ENCODE measurements around the gene CAMTA1.

The CAMTA1 gene

DNA sequence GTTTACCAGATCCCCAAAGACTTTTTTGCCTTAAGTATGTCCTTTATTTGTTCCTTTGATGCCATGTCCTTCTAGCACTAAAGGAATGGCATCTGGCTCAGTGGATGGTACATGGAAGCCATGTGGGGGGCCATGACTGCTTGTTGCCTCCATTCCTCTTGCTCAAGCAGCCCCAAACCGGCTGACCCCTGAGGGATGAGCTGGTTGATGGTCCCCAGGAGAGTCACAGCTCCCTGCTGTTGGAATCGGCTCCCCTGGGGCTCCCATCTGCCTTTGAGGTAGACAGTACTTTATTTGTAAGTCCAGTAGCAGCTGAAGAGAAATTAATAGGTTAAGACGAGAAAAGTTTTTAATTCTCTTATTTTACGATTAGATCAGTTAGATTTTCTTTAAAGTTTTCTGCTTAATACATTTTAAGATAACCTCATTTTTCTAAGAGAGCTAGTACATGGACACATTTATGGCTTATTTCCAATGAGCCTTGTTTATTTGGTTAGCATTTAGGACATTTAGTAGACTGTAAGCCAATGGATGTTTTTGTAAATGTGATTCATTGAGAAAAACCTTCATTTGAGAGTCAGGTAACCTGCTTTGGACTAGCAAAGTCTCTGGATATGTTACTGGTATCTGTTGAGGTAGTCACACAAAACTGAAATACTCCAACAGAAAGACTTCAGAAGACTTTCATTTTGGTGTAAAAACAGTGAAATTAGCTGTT is 88.2 kb downstream of the CAMTA1 start:
- DNase-seq (ENCODE audit: low spot score) = no peak

DNA sequence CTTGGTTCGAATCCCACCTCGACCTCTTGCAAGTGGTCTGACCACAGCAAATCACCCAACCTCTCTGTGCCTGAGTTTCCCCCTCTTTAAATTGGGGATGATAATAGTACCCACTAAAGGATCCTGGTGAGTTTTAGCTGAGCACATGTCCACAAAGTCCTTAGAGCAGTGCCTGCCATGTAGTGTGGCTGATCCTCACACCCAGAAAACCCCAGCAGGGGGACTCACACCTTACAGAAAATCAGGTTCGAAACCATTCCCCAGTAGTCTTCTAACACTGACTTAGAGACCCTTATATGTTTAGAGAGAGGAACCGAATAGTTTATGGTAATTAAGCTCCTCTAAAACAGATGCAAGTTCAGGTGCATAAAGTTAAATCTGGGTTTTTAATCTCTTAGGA is 89.0 kb downstream of the CAMTA1 start:
- DNase-seq (ENCODE audit: low spot score) = no peak

DNA sequence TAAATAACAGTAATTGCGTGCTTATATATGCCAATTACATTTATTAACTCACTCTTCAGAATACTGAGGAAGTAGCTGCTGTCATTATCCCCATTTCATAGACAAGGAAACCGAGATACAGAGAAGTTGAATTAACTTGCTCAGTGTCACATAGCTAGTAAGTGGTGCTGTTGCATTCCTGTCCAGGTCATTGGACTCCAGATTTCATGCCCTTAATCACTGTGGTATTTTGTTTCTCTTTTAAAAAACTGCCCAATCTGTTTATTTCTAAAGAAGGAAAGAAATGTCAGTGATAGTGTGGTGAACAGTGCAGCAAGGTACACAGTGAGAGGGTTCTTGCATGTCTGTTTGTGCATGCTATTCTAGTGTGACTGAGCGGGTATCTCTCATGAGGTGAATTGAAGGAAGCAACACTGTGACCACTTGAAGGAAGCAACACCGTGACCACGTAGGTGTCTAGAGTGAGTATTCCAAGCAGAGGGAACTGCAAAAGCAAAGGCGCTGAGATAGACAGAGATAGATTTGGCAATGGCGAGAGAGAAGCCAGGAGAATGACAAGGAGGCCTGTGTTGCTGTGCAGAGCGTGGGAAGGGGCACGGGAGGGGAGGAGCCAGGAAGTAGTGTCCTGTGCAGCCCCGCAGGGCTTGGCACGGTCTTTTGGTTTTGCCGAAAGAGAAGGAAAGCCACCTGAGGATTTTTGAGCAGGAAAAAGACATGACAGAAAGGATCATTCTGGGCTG is 95.9 kb downstream of the CAMTA1 start:
- DNase-seq (ENCODE audit: low spot score) = no peak

DNA sequence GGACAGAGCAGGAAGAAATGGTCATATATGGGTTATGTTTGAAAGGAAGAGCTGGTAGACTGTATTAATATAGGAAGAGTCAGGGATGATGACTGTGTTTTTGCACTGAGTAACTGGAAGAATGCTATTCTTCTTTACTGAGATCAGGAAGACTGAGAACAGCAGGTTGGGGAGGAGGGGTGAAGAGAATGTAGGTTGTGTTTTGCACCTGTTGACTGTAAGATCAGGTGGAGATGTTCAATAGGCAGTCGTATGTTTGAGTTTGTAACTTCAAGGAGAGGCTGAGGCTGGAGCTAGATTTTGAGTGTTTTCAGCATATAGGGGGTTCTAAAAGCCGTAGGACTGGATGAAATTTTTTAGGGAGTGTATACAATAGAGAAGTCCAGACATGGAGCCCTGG is 97.2 kb downstream of the CAMTA1 start:
- DNase-seq (ENCODE audit: low spot score) = no peak

DNA sequence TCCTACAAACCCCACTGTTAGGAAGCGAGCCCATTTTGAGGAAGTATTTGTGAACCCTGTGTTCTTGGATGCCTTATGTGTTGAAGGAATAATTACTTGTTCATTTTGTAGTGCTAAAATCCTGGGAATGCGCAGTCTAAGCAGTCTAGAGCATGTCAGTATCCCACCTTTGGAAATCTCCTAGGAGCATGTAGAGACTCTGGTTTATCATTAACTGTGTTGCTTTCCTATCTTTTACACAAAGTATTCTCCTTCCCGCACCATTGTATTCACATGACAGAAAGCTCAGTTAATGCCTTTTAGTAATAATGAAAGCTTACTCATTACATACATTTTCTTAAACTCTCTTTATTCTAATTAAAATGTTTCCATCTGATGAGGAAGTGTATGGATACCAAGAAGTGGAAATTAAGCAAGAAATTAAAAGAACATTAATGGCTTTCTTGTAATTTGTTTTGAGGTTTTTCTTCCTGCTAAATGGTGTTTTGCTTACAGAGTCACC is 99.4 kb downstream of the CAMTA1 start:
- no peak for DNase-seq (ENCODE audit: low spot score)

DNA sequence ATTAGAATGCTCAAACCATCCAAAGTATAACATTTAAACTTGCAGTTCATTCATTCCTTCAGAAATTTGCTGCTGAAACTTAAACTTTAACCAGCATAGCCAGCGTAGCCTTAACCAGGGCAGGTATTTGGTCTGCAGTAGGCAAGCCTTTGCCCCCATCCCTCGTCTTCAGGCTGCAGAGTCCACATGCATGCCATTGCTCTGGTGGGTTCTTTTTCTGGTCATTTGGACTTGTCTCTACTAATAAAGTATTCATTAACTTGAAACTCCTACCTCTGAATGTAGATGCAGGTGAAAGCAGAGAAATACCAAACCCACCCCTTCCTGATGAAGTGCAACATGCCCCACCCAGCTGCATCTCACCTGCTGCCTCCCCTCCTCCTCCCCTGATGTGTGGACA is 100.2 kb downstream of the CAMTA1 start:
- DNase-seq (ENCODE audit: low spot score) = no peak

DNA sequence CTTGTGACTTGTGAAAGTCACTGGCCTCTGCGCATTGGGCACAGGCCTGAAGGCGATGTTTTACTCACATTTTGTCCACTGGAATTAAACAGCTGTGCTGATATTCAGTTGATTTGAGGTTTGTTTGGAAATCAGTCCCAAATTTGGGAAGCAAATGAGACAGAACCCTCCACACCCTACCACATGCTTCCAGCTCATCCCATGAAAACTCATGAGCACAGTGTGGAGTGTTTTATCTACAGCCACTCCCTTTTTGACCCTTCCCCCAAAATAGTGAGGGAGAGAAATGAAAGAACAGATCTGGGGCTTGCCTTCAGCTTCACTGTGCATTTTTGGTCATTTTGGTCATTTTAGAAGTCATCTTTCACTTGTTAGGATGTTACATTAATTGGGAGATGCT is 101.3 kb downstream of the CAMTA1 start:
- DNase-seq (ENCODE audit: low spot score) = no peak

DNA sequence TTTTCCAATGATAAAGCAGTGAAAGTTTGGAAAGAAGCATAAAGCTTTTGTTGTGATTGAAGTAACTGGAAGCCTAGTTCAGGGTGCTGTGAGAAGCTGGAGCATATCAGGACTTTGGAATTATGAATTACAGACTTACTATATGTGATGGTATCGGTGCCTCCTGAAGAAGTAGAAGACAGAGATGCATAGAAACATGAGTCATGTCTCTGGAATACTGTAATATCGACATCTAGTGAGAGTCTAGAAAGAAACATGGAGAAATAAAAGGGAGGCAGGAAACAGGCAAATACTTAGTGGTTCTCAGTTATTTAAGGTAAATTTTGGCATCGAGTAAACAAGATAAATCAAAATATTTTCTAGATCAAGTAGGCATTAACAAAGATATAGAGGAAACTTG is 103.0 kb downstream of the CAMTA1 start:
- DNase-seq (ENCODE audit: low spot score) = no peak

DNA sequence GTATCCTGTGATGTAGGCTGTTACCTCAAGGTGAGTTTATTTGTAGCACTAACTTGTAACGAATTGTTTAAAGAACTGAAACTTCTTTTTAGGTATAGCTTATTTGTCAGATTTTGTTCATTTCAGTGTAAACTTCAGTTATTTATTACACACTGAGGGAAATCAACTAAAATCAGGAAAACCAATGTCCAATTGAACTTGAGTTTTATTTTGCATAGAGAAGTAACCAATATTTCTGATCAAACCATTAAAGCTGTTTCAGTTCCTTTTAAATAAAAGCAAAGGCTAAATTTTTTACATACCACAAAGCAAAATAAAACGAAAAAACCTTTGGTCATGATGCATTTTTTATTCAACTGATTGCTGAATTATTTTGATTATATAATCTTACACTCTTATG is 103.6 kb downstream of the CAMTA1 start:
- DNase-seq (ENCODE audit: low spot score) = no peak

DNA sequence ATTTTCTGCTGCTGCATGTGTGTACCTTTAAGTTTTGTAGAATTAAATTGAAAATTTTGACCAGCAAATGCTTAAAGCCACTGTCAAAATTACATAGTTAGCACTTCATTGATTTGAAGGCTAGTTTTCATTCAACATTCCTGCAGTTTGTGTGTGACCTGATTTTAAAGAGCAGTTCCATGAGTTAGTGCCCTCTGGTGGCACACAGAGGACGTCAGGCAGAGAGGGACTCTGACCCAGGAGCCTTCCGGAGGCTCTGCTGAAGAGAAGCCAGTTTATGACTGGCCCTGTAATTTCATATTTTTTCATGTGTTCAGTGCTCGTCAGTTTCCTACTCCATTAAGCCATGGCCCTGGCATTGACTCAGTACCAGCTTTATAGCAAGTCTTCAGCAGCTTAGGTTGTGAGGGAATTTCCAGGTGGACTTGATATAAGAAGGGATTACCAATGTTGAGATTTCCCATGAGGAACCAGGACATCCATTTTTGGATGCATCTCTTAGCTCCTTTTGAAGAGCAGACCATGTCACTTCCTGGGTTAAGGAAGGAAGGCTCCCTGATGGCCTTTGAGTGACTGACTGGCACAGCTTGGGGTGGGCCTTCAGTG is 104.7 kb downstream of the CAMTA1 start:
- DNase-seq (ENCODE audit: low spot score) = peak; percentile 73

DNA sequence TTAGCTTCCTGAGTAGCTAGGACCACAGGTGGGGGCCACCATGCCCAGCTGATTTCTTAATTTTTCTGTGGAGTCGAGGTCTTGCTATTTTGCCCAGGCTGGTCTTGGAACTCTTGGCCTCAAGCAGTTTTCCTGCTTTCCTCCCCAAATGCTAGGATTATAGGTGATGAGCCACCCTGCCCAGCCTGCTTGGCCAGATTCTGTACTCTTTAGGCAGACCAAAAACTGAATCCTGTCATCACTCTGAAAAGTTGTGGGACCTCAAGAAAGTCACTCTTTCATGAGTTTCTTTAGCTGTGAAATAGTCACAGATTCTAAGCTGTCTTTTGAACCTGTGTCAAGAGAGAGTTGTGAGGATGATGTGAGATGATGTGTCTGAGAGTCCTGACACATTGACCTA is 105.4 kb downstream of the CAMTA1 start:
- no peak for DNase-seq (ENCODE audit: low spot score)

DNA sequence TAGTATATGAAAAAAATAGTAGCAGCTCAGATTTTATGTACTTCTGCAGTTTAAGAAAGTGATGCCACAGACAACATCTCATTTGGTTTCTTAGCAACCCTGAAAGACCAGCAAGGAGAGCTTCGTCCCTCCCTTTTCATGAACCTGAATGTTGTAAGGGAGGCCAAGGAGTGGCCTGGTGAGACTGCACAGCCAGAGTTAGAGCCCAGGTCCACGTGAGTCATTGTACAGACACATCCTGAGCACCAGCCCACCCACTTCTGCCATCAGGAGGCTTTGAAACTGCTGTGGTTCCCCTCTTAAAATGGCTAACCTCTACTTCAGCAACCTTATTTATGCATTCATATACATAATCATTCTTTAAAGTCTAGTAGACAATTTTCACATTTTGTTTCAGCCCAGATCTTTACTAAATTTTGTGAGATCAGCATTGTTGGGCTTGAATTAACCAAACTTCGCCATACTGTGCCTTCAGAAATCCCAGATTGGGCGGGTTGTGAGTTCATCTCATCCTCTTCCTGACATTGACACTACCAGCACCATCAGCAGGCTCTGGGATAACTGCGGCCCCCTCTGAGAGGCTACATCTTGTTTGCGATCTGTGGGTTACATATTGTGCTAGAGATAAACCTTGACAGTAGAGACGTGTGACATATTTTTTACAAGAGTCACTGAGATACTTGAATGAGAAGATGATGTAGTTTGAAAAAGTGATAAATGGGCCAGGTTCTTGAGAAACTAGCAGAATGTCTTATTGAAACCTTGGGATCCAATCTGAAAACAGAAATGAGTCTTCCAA is 106.7 kb downstream of the CAMTA1 start:
- DNase-seq (ENCODE audit: low spot score) = no peak

DNA sequence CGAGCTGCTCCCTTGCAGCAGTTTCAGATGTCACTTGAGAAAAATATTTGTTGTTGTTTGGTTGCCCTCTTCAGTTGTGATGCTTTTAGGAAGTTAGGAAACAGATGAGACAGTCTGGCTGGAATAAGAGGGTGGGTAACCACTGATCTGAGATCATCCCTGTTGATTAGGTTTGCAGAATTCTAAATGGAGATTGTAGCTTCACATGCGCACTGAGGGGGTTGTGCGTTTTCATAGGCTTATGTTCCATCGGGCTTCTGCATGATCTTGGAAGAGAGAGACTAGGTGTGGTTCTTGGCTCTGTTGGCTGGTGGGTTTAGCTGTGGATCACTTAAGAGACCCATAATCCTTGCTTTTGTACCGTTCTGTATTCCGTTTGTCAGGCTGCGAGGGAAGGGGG is 108.1 kb downstream of the CAMTA1 start:
- DNase-seq (ENCODE audit: low spot score) = no peak

DNA sequence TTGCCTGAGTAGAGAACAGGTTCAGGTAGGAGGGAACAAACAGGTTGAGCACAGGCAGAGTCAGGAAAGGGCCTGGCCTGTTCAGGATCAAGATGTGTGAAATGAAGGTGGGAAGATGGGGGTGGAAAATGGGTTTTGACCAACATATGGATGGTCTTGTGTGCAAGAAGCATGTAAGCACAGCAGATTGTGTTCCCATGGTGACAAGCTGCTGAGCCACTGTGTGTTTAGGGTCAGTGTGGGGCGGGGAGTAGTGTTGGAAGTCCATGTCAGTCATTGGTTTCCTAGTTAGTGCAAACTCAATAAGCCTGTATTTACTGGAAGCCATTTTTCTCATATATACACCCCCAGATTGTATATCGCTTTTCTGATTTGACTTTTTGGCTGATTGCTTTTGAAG is 111.9 kb downstream of the CAMTA1 start:
- no peak for DNase-seq (ENCODE audit: low spot score)

DNA sequence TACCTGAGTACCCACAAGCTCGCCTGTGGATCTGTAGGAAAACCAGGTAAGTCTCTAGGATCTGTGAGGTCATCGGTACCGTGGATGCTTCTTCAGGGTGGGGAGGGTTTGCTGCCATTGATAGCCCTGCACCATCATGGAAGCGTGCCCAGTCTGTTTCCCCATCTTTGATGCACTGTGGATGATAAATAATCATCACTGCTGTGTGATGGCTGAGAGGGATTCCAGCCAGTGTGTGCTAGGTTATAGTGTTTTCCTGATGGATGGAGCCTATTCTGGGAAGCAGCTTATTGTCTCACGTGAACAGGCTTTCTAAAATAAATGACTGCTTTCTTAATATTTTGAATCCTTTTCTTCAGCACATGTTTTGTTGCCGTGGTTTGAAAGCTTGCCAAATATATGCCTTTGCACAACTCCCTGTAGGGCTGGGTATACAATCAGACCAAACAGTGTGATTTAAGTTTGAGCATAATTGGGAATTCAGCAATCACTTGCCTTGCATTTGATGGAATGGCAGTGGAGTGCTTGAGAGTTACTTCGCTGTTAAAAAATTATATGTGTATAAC is 113.8 kb downstream of the CAMTA1 start:
- no peak for DNase-seq (ENCODE audit: low spot score)

DNA sequence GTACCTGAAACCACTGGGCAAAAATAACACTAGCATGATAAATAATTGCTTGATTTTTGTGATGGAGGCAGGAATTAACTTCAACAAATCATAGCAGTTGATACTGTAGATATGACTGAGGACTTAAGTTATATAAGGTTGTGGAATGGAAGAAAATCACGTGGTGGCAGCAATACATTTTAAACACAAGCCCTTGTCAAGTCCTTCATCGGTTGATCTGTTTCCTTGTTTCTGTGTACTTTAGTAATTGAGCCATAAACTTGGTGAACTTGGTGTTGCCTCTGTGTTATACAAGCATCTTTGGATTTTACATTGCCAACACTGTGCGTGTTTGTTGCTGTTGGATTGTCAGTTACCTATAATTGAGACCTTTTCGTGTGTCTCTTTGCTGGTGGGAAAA is 114.4 kb downstream of the CAMTA1 start:
- no peak for DNase-seq (ENCODE audit: low spot score)

DNA sequence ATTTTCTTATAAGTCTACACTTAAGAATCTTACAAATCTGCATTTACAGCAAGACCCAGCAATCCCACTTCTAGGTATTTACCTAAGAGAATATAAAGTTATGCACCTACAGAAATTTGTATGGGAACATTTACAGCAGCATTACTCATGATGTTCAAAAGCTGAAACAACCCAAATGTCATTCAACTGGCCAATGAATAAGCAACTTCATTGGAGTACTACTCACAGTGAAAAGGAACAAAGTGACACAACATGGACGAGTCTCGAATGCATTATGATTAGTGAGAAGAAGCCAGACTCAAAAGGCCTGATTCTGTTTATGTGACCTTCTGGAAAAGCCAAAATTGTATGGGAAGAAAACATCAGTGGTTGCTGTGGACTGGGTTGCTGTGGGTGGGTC is 116.9 kb downstream of the CAMTA1 start:
- DNase-seq (ENCODE audit: low spot score) = no peak

DNA sequence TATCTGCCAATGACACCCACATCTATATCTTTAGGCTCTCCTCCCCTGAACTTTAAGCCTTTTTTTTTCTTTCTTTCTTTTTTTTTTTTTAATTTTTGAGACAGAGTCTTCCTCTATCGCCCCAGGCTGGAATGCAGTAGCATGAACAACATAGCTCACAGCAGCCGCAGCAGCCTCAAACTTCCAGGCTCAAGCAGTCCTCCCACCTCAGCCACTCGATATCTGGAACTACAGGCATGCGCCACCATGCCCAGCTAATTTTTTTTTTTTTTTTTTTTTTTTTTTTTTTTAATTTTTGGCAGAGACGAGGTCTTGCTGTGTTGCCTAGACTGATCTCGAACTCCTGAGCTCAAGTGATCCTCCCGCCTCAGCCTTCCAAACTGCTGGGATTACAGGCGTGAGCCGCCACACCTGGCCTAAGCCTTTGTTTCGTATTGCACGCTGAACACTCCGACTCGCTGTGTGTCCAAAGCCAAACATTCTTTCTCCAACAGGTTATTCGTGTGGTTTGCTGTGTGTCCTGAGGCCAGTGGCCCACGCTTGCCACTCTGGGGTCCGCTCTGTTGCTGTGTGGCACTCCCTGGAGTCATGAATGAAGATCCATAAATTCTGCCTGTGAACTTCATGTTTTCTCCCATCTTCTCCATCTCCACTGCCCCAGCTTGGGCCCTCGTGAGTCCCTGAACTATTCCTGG is 119.4 kb downstream of the CAMTA1 start:
- DNase-seq (ENCODE audit: low spot score) = no peak

DNA sequence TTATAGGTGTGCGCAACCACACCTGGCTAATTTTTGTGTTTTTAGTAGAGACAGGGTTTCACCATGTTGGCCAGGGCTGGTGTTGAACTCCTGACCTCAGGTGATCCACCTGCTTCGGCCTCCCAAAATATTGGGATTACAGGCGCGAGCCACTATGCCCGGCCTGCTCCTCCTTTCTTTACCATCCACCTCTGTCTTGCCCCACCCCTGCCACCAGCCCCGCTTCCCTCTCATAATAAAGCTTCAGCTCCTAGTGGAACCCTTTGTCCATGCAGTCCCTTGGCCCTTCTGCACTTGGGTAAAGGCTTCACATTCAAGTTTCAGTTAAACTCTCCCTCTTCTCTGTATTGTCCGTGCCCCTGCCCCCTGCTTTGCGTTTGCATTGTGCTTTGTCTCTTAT is 120.1 kb downstream of the CAMTA1 start:
- DNase-seq (ENCODE audit: low spot score) = no peak

DNA sequence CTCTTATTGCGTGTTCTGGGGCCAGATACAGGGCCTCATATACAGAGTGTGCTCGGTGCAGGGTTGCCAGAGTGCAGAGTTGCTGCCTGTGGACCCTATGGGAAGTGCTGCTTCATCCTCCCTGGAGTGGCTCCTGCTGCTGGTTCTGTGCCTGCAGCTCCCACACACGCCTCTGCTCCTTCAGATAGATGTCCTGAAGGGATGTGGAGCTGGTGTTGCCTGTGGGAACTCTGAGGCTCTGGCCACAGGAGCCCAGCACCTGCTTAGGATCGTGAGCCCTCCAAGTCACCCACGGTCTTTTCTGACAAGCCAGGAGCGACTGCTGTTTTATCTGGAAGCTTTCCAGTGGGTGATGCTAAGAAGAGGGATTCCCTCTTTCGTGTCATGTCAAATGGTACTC is 120.5 kb downstream of the CAMTA1 start:
- no peak for DNase-seq (ENCODE audit: low spot score)

DNA sequence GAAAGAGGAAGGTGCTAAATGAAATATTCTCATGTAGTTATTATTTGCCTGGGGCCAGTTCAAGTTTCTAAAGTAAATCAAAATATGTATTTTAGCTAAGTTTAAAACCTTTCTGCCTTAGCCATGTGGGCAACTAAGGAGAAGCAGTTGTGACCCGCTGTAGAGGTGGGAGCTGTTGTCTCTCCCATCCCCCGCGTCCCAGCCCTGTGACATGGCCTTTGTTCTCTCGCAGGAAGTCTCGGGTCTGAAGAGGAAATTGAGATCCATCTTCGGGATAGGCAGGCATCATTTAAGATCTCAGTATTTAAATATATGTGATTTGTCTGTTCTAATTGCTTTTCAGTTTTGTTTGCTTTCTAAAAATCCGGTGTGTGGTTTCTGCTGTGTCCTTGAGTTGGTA is 121.5 kb downstream of the CAMTA1 start:
- no peak for DNase-seq (ENCODE audit: low spot score)

DNA sequence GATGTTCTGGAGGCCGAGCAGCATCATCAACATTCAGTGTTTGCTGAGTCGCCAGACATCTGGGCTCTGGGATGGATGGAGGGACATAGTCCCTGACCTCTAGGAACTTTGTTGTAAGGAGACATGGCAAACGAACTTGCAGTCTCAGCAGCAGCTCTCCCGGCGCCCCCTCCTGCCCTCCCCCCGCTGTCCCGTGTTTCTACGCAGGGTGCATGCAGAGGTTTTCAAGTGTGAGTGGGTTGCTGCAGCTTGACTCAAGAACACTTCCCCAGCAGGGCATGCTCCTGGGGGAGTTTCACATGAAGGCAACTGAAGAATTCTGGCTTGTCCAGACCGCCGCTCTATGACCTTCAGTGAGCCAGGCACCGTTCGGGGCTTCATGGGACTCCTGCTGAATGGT is 121.9 kb downstream of the CAMTA1 start:
- no peak for DNase-seq (ENCODE audit: low spot score)

Data from cerebellar cortex (tissue), 1 donor.